Effector CD4-positive, alpha-beta T cell (primary cell): ENCODE measurements around the gene EVI5.

Experiments used
- DNase-seq: peaks from one replicate; pipeline ENCODE4 v3.0.0-alpha.2; 2020
- total RNA-seq: gene quantifications from one replicate; lab custom pipeline; 2026; lab: John Stamatoyannopoulos, UW

Gene EVI5
- total RNA-seq = 3.9 reads per million, percentile 15 among the genes with 10 or more reads in this experiment

- DNase-seq = peak; percentile 40
These were observed at the start of gene EVI5 for GRCh38 chr1:92784639-92785500. Gene EVI5 (minus strand): TSS chr1:92785108. CDS start chr1:92736546, 48,562 bp downstream.

GRCh38 chr1:92834617-92835016 is 49.7 kb upstream of the EVI5 start:
- no peak for DNase-seq

- DNase-seq = no peak
These were observed 48.9 kb upstream of the EVI5 start for GRCh38 chr1:92833840-92834239.

GRCh38 chr1:92832537-92833114 is 47.7 kb upstream of the EVI5 start:
- no peak for DNase-seq

GRCh38 chr1:92831762-92832536 is 47.0 kb upstream of the EVI5 start, which contains the start of gene RPL5:
Gene RPL5 (plus strand): TSS chr1:92832040. CDS start chr1:92832115, 75 bp downstream.
- peak; percentile 96 for DNase-seq

GRCh38 chr1:92831368-92831761 is 46.5 kb upstream of the EVI5 start:
- DNase-seq = no peak

- no peak for DNase-seq
These were observed 41.9 kb upstream of the EVI5 start for GRCh38 chr1:92826792-92827191.

GRCh38 chr1:92822879-92823278 is 38.0 kb upstream of the EVI5 start:
- DNase-seq = no peak

- no peak for DNase-seq
These were observed 35.6 kb upstream of the EVI5 start for GRCh38 chr1:92820551-92820950.

- DNase-seq = no peak
These were observed 35.1 kb upstream of the EVI5 start for GRCh38 chr1:92820024-92820423.

GRCh38 chr1:92817986-92818764 is 33.3 kb upstream of the EVI5 start:
- no peak for DNase-seq

- DNase-seq = no peak
These were observed 32.3 kb upstream of the EVI5 start for GRCh38 chr1:92817137-92817697.

GRCh38 chr1:92816732-92817131 is 31.8 kb upstream of the EVI5 start:
- DNase-seq = no peak

- no peak for DNase-seq
These were observed 23.5 kb upstream of the EVI5 start for GRCh38 chr1:92808381-92808780.

- DNase-seq = no peak
These were observed 20.3 kb upstream of the EVI5 start for GRCh38 chr1:92805216-92805615.

- DNase-seq = no peak
These were observed 19.9 kb upstream of the EVI5 start for GRCh38 chr1:92804721-92805201.

- no peak for DNase-seq
These were observed 18.4 kb upstream of the EVI5 start for GRCh38 chr1:92803140-92803887.

GRCh38 chr1:92797961-92798360 is 13.1 kb upstream of the EVI5 start:
- no peak for DNase-seq

- DNase-seq = no peak
These were observed 12.4 kb upstream of the EVI5 start for GRCh38 chr1:92797297-92797696.

GRCh38 chr1:92795166-92795565 is 10.3 kb upstream of the EVI5 start:
- DNase-seq = no peak

GRCh38 chr1:92792340-92792782 is 7.5 kb upstream of the EVI5 start:
- DNase-seq = no peak
